Left ventricle myocardium inferior (tissue), 1 donor: ENCODE results near the gene ADGRF5. TPM values are rescaled to one million over a fixed set of nuclear protein-coding genes. Genes with fewer than 3 reads are reported as not detected.

Source experiments
- DNase-seq: peaks from one replicate; pipeline ENCODE4 v3.0.0-alpha.2; 2020
- H3K27ac ChIP-seq: fragments of 200-600 bp; replicated peaks from 2 replicates; pipeline ENCODE4 v1.8.0; 2021
- H3K27me3 ChIP-seq: fragments of 200-600 bp; 2 replicates; pipeline ENCODE4 v1.8.0; 2021; ENCODE audit warnings: low read depth
- H3K36me3 ChIP-seq: fragments of 200-600 bp; 2 replicates; pipeline ENCODE4 v1.8.0; 2021
- H3K4me1 ChIP-seq: fragments of 200-600 bp; 2 replicates; pipeline ENCODE4 v1.8.0; 2021
- H3K4me3 ChIP-seq: fragments of 200-600 bp; 2 replicates; pipeline ENCODE4 v1.8.0; 2021; ENCODE audit warnings: mild to moderate bottlenecking, moderate library complexity
- H3K9me3 ChIP-seq: fragments of 200-600 bp; replicated peaks from 2 replicates; pipeline ENCODE4 v1.8.0; 2021
- intact Hi-C: fragments of 100-400 bp; cut with micrococcal nuclease; formaldehyde crosslinking; loops from one replicate; pipeline ENCODE4 v1.11.0; 2022
- total RNA-seq: library from RNA; stranded (reverse); fragmentation: NEBNext Ultra II Directional; extraction: Animal tissue kit (Norgen Biotek cat#: 25700); gene quantifications from one replicate; pipeline ENCODE4 v1.2.1, GENCODE V29; 2021
- TF ChIP-seq, protein P1 (sequence below): fragments of 200-600 bp; IDR thresholded peaks from 2 replicates; pipeline ENCODE4 v1.8.0; 2021; ENCODE audit warnings: antibody characterized with exemption, mild to moderate bottlenecking, borderline replicate concordance
- donor health status: DM: no; HTN: yes; CAD: no; lungs with severe emphysema.

Gene ADGRF5
- total RNA-seq, 1 donor from 2014 or later, result 42.1 TPM

DNA sequence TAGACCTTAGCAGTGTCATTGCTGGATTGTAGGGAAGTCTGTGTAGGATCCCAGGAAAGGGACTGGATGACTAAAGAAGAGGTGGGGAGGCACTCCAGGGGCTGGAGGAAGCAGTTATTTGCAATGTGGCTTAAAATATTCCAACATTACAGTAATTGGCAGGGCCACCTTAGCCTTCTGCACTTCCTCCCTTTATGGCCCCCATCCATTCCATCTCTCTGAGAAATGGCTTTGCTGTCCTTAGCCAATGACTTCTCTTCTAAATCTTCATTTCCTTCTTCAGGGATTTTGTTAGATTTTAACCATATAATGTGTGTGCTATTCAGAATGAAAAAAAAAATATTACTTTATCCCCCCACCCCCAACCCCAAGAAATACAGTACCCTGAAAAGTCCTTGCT is 6.4 kb downstream of the ADGRF5 start:
- H3K36me3 ChIP-seq, result no peaks in the 10 kb centered on the region
- peak overlapping the region; percentile 88 for H3K27ac ChIP-seq
- intact Hi-C loops, result no loop called here
- no peak for DNase-seq
- H3K9me3 ChIP-seq, result no peaks in the 10 kb centered on the region
- TF ChIP-seq, protein P1, sequence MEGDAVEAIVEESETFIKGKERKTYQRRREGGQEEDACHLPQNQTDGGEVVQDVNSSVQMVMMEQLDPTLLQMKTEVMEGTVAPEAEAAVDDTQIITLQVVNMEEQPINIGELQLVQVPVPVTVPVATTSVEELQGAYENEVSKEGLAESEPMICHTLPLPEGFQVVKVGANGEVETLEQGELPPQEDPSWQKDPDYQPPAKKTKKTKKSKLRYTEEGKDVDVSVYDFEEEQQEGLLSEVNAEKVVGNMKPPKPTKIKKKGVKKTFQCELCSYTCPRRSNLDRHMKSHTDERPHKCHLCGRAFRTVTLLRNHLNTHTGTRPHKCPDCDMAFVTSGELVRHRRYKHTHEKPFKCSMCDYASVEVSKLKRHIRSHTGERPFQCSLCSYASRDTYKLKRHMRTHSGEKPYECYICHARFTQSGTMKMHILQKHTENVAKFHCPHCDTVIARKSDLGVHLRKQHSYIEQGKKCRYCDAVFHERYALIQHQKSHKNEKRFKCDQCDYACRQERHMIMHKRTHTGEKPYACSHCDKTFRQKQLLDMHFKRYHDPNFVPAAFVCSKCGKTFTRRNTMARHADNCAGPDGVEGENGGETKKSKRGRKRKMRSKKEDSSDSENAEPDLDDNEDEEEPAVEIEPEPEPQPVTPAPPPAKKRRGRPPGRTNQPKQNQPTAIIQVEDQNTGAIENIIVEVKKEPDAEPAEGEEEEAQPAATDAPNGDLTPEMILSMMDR, result no peak
- H3K27me3 ChIP-seq, result no peaks in the 10 kb centered on the region
- H3K4me1 ChIP-seq, result peaks cover 54% of the 10 kb centered on the region
- peak overlapping the region; percentile 61 for H3K4me3 ChIP-seq

DNA sequence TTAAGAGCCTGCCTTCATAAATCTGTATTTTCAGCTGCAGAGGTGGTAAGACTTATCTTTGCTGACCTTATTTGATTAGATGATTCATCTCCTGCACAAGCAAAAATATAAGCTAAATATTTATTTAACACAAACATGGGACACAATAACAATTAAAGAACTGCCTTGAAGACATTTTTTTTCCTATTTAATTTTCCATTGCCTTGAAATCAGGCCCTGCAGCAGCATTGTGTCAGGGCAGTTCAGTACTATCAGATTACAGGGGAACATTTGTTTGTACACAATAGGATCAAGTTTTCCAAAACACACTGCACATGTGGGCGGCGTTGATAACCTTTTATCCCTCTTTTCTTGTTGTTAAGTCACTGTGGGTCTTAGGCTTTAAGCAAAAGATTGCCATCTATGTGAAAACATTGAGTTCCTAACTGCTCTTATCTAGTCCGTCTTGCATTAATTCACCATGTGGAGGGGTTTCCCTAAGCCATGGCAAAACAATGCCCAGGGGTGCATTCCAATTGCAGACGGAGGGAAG is 7.4 kb downstream of the ADGRF5 start:
- H3K4me1 ChIP-seq, result peaks cover 64% of the 10 kb centered on the region
- intact Hi-C loops, result no loop called here
- peak overlapping the region; percentile 88 for H3K27ac ChIP-seq

DNA sequence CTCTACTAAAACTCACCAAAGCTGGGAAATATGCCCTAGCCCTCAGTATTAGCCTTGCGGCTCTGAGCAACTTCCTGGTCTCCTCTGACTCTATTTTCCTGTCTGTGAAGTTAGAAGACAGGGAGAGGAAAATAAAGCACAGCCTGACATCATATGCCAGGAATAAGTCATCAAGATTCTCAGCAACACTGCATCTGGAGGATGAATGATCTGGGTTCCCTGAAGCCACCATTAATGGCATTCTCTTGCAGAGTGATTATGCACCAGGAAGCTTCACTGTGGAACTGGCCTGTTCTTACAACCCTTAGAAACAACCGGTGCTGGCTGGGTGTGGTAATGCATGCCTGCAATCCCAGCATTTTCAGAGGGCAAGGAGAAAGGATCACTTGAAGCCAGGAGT is 12.4 kb downstream of the ADGRF5 start:
- Histone ChIP-seq H3K4me3 (no peak overlapping the region), H3K27ac (peak overlapping the region; percentile 61), H3K36me3 (no peaks in the 10 kb centered on the region), H3K4me1 (peaks cover 78% of the 10 kb centered on the region), H3K9me3 (no peaks in the 10 kb centered on the region), H3K27me3 (no peaks in the 10 kb centered on the region)
- TF ChIP-seq, protein P1, result no peak
- no peak for DNase-seq
- intact Hi-C loops, result no loop called here

More for the DNA sequence above, 7.4 kb downstream of the ADGRF5 start:
- H3K4me3 ChIP-seq, result peak overlapping the region; percentile 61
- H3K27me3 ChIP-seq, result no peaks in the 10 kb centered on the region
- no peaks in the 10 kb centered on the region for H3K9me3 ChIP-seq
- no peaks in the 10 kb centered on the region for H3K36me3 ChIP-seq
- DNase-seq, result no peak
- TF ChIP-seq, protein P1, result no peak

GRCh38 chr6:46906776-46907175 is 15.0 kb downstream of the ADGRF5 start:
- TF ChIP-seq, protein P1, result no peak
- no peak overlapping the region for H3K27ac ChIP-seq
- DNase-seq, result no peak
- intact Hi-C loops, result no loop called here
- no peaks in the 10 kb centered on the region for H3K9me3 ChIP-seq
- H3K4me3 ChIP-seq, result no peak overlapping the region
- peaks cover 3% of the 10 kb centered on the region for H3K27me3 ChIP-seq
- no peaks in the 10 kb centered on the region for H3K36me3 ChIP-seq
- peaks cover 87% of the 10 kb centered on the region for H3K4me1 ChIP-seq

- H3K27me3 ChIP-seq, result peaks cover 17% of the 10 kb centered on the region
- intact Hi-C loops, result no loop called here
- DNase-seq, result no peak
- peaks cover 86% of the 10 kb centered on the region for H3K4me1 ChIP-seq
- TF ChIP-seq, protein P1, result no peak
- no peaks in the 10 kb centered on the region for H3K36me3 ChIP-seq
- H3K4me3 ChIP-seq, result peak overlapping the region; percentile 1
- H3K27ac ChIP-seq, result peak overlapping the region; percentile 73
- H3K9me3 ChIP-seq, result no peaks in the 10 kb centered on the region
Observed at GRCh38 chr6:46904117-46904516, 17.6 kb downstream of the ADGRF5 start.
